ENCODE measurements around the gene HIVEP3.

DNA sequence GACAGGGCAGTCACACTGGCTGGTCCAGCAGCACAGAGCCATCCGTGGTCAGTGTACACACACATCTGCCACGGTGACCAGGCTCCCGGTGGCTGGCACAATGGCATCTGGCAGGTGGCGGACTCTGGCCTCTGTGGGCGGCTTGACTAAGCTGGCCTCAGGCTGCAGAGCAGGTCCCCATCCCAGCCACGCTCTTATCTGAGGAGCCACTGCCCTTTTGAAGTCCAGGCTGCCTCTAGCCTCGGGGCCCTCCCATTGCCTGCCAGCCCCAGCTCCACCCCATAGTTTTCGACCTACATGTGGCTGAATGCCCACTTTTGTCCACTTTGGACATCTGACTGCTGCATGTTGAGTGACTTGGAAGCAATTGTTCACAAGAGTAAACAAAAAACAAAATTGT is 404.3 kb downstream of the HIVEP3 start:
- TF ChIP-seq, protein P1, sequence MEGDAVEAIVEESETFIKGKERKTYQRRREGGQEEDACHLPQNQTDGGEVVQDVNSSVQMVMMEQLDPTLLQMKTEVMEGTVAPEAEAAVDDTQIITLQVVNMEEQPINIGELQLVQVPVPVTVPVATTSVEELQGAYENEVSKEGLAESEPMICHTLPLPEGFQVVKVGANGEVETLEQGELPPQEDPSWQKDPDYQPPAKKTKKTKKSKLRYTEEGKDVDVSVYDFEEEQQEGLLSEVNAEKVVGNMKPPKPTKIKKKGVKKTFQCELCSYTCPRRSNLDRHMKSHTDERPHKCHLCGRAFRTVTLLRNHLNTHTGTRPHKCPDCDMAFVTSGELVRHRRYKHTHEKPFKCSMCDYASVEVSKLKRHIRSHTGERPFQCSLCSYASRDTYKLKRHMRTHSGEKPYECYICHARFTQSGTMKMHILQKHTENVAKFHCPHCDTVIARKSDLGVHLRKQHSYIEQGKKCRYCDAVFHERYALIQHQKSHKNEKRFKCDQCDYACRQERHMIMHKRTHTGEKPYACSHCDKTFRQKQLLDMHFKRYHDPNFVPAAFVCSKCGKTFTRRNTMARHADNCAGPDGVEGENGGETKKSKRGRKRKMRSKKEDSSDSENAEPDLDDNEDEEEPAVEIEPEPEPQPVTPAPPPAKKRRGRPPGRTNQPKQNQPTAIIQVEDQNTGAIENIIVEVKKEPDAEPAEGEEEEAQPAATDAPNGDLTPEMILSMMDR (IDR thresholded peaks at IDR 0.05; ENCODE audit: insufficient read depth, low read depth, low read length), result no peak
- peak; percentile 8 for TF ChIP-seq EZH2 (IDR thresholded peaks at IDR 0.05; ENCODE audit: insufficient read depth, low read length)

All from astrocyte (in vitro differentiated cells and primary cell).